T-helper 1 cell treated with Interleukin-12 subunit alpha and Interleukin-12 subunit beta and Interleukin-4 antibody, amounts not matched to agents 30 ng/mL and 1 ng/mL, for 36 hours (primary cell): ENCODE results near the gene DOK7. TPM values are rescaled to one million over a fixed set of nuclear protein-coding genes. Genes with fewer than 3 reads are reported as not detected.
"Not testable (repeated sequence)": the region's sequence is repeated elsewhere in the genome, so short reads cannot be mapped to it uniquely, and the experiment has no call there.

Experiments used
- intact Hi-C: fragments of 100-400 bp; cut with micrococcal nuclease; formaldehyde crosslinking; loops from one replicate; pipeline ENCODE4 v1.15.1; 2024
- total RNA-seq: library from RNA; stranded (reverse); gene quantifications from 2 replicates; pipeline ENCODE4 v1.2.3, GENCODE V29; 2022

The DOK7 gene
- total RNA-seq, 1 donor from 2014 or later: not detected

DNA sequence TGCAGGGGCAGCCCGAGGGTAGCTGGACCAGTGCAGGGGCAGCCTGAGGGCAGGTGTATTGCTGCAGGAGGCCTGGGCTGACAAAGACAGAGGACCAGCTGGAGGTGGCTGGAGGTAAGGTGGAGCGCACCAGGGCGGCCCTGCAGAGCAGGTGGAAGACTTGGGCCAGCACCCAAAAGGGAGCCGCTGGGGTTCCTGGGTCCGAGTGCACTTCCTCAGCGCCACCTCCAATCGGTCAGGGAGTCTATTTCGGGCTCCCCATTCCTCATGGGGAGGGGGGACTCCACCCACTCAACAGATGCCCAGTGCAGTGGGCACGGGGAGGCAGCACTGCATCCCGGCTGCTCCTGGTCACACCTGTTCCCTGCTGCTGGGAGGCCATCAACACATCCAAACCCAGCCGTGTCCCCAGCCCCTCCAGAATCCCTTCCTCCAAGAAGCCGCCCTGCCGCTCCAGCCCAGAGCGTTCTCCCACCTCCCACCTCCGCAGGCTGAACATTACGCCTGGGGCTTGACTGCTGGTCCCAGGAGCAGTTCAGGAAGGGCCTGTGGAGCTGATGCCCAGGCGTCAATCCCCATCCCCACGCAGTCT is 67.7 kb downstream of the DOK7 start:
- intact Hi-C loops: loop anchor here (5.0 to 10.0 kb wide), 5 partner anchors 483 to 1808 kb away; partner anchors contain the start of genes CFAP99, GRK4, HAUS3 and NOP14

DNA sequence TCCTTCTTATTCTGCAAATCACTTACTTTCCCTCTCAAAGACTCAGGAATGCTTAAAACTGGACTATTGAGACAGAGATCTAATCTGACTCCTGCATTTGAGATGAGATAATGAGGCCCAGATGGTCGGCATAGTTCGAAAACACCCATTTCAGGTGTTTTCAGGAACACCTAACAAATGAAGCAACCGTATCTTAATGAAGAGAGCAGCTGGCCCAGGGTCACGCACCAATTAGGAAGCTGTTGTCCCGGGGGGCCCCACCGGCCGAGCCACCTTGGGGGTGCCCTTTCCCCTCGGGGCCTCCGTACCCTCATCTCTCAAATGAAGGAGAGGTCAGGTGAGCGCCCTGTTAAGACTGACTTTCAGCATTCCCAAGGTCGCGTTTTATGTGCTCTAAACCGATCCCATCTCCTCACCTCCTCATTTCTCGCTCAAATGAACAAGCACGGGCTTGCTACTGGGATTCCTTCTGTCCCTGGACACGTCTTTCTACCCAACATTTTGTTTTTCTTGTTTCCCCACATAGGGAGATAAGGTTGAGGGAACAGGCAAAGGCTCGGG is 68.3 kb downstream of the DOK7 start:
- intact Hi-C loops: loop anchor here (5.0 to 10.0 kb wide), 5 partner anchors 484 to 1809 kb away; partner anchors contain the start of genes CFAP99, GRK4, HAUS3 and NOP14

DNA sequence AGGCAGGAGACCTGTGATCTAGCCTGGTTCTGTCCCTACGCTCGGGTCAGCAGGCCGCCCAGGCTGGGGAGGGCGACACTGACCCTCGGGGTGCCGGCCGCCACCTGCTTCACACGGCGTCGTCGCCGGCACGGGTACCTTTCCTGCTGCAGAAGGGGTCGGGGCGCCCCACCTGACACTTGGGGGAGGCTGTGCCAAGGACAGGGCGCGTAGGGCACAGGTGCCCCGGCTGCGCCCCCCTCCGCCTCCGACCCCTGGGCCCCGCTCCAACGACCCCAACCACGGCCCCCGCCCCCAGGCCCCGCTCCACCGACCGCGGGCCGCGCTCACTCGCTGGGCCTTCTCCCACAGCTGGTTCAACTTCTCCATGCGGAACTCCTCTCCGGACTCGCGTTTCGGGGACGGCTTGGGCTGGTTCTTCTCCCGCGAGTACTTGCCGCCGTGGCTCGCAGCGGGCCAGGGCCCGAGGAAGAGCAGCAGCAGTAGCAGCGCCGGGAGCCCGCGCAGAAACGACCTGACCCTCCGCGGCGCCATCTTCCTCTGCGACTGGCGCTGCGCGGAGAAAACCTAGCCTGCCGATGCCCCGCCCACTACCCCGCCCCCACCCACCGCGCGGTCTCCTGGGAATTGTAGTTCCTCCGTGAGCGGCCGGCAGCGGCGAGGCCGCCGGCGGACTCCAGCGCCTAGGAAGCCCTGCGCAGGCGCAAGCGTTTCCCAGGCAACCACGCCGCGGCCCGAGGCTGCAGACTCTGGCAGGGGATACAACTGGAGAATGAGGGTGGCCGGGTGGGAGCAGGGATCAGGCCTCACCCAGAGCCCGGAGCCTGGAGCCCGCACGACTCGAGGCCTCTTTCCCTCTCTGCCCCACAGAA is 69.0 kb downstream of the DOK7 start, which contains the start of gene LRPAP1:
Gene LRPAP1 (minus strand): TSS at position 544 of the 872 bp plus-strand sequence. CDS start 10 bp downstream, at position 534.
- intact Hi-C loops: loop anchor here (1.0 to 10.0 kb wide), 6 partner anchors 423 to 1810 kb away; partner anchors contain the start of genes CFAP99, GRK4, HAUS3 and NOP14

DNA sequence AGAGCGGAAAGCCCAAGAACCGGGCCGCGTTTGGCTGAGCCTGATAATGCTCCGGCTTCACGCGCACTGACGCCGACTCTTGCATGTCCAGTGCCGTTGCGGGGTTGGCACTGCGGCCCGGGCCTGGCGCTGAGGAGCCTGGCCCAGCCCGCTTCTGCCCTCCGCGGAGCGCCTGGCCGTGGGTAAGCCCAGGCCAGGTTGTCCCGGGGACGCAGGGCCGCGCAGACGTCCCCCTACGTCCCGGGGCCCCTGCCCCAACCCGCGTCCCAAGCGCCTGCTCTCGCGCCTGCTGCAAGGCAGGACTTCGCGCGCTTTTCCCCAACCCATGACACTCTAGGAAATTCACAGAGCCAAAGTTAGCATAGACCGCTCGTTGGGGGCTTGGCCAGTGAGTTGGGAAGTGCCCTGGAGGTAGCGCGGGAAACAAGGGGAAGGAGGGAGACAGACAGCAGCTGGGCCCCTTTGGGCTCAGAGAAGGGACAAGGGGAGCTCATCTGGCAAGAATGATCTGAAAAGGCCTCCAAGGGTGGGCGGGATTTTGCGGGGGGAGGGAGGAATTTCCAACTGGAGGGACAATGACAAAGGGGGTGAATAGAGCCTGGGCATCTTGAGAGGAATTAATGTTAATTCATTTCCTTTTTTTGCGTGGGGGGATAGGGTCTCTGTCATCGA is 69.8 kb downstream of the DOK7 start:
- intact Hi-C loops: loop anchor here (1.0 to 10.0 kb wide), 6 partner anchors 422 to 1811 kb away; partner anchors contain the start of genes CFAP99, GRK4, HAUS3 and NOP14

DNA sequence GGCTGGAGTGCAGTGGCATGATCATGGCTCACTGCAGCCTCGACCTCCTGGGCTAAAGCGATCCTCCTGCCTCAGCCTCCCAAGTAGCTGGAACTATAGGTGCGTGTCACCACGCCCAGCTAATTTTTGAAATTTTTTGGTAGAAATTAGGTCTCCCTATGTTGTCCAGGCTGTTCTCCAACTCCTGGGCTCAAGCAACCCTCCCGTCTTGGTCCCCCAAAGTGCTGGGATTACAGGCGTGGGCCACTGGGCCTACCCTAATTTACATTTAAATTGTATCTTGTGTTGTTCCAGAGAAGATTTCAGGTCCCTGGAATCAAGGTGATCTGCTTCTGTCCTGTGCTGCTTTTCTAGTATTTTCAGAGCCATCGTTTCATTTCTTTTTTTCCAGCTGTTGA is 70.3 kb downstream of the DOK7 start:
- intact Hi-C loops: loop anchor here (5.0 to 10.0 kb wide), 5 partner anchors 486 to 1811 kb away; partner anchors contain the start of genes CFAP99, GRK4, HAUS3 and NOP14

DNA sequence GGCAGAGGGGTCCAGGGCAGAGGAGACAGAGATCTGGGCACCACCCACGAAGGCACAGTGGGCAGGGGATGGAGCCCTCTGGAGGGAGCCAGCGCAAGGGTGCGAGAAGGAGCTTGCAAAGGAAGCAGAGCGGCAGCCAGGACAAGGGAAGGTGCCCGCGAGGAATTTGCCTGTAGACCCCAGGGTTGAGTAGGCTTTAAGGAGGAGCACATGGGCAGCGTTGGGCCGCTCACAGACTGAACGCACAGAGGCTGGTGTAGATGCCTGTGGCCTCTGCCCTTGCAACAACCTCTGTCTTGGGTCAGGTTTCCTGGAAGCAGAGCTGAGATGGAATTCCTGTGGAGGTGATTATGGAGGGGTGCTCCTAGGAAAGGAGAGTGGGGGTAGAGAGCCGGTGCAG is 72.7 kb downstream of the DOK7 start:
- intact Hi-C loops: loop anchor here (10.0 kb wide), 1 partner anchor 1121 kb away; the partner anchor contains the start of genes CFAP99 and ZFYVE28

DNA sequence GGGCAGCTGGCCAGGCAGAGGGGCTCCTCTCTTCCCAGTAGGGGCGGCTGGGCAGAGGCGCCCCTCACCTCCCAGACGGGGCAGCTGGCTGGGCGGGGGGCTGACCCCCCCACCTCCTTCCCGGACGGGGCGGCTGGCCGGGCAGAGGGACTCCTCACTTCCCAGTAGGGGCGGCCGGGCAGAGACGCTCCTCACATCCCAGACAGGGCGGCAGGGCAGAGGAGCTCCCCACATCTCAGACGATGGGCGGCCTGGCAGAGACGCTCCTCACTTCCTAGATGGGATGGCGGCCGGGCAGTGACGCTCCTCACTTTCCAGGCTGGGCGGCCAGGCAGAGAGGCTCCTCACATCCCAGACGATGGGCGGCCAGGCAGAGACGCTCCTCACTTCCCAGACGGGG is 75.8 kb downstream of the DOK7 start:
- intact Hi-C loops: loop anchor here (10.0 kb wide), 1 partner anchor 1124 kb away; the partner anchor contains the start of genes CFAP99 and ZFYVE28

DNA sequence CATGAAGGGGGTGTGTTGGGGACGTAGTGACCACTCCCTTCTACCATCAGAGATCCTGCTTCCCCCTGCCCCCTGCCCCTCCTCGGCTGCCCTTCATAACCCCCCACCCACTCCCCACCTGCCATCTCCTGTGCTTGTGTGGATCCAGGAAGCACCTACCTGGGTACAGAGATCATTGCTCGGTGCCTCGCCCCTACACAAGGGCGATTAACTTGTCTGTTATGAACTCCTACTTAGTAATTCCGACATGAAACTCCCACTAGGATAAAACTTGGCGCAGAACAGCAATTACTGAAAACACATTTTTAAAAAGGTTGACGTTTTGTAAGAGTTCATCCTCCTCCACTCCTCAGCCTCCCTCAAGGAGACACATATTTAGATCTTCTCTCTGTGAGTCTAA is 80.3 kb downstream of the DOK7 start:
- intact Hi-C loops: not testable (repeated sequence)

Other genes starting within 250 kb of the DOK7 start
- 2.1 and 2.2 TPM in 2 replicates for gene MSANTD1, start 214.1 kb upstream of the DOK7 start, total RNA-seq
- 2.1 and 4.1 TPM in 2 replicates for gene RGS12, start 170.3 kb upstream of the DOK7 start, total RNA-seq
- not detected in 2 replicates for gene HGFAC, start 21.3 kb upstream of the DOK7 start, total RNA-seq
- gene LRPAP1, start 69.1 kb downstream of the DOK7 start, total RNA-seq: 74.1 and 77.1 TPM in 2 replicates